Measurements from ENCODE around the gene SLCO2A1.

SLCO2A1 gene

DNA sequence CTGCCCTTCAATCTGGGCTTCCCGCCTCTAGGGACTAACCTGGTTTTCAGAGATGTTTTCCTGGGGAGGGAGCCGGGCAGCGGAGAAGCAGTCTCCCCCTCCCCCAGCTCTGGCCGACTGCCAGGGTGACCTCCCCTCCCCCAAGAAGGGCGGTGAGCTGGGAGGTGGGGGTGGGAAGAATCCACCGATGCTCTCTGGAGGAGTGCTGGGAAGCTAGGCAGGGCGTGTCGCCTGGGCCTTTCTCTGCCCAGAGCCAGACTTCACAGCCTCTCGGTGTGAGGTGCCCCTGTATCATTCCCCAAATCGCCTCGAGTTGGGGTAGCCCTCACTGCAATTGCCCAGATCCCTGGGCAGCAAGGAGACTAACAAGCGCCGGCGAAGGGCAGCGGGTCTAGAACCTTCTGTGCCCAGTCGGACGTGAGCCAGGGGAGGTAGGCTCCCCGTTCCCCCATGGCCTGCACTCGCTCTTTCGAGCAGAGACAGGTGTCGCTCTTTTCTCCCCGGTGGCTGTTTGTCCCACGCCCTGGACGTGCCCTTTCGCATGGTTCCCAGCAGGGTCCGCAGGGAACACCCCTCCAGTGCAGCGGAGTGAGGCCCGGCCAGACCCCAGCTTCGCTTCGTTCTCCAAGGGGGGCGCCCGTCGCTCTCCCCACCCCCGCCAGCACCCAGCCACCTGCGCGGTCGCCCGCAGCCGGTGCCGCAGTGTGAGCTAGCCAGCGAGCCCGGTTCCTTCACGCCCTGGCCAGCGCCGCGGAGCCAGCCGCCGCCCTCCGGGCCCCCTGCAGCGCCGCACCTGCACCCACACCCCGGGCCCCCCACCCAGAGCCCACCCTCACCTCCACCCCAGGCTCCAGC lies 135.1 kb downstream of the SLCO2A1 start:
- no peak for FAIRE-seq

DNA sequence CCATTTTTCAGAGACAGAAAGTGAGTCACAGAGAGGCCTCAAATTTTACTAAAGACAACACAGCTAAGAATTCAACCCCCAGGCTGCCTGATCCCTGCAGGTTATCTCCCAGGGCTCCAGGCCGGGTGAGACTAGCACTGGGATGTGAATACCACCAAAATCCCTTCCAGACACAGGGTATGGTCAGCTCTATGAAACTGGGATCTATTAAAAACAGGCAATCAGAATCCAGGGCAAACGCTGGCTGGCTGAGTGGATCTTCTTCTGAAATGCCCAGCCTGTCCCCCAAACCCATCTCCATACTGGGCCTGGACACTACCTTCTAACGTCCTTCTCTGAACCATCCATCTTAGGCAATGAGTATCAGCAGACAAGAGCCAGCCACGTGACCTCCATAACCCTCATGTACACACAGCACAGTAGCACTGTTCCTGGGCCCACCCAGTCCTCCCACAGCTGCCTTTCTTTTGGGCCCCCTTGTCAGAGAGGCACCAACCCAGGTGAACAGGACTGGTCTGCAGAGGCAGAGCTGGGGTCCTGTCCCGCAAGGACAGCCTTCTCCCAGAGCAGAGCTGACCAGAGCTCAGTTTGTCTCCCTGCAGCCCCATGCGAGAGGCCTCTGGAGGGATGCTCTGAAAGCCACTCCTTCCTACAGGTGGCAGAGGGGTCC lies 135.9 kb downstream of the SLCO2A1 start:
- FAIRE-seq = no peak

DNA sequence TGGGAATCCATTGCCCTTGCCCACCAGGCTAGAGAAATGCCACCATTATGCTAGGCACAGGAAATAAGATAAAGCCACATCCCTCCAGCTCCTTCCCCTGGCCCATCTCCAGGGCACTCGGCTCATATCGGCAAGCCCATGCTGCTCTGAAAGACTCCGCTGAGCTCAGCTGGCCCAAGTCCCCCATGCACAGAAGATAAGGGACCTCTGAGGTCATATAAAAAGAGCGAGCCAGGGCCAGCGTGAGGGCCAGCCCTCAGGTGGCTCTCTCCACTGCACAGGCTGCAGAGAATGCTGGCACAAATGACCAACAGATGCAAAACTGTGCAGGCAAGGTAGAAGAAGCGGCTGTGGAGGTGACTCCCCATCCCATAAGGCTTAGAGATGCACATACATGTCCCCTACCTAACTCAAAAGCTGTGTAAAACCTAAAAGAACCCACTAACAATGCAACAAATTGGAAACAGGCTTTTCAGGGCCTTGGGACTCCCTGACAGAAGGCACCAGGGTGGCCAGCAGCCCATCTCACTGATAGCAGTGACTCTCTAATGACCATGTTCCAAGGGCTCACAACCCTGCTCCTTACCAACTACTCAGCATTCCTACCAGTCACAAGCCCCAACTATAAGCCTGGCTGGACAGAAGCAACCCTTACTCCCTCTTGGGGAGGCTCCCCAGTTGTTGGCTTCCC lies 137.0 kb downstream of the SLCO2A1 start:
- no peak for FAIRE-seq

DNA sequence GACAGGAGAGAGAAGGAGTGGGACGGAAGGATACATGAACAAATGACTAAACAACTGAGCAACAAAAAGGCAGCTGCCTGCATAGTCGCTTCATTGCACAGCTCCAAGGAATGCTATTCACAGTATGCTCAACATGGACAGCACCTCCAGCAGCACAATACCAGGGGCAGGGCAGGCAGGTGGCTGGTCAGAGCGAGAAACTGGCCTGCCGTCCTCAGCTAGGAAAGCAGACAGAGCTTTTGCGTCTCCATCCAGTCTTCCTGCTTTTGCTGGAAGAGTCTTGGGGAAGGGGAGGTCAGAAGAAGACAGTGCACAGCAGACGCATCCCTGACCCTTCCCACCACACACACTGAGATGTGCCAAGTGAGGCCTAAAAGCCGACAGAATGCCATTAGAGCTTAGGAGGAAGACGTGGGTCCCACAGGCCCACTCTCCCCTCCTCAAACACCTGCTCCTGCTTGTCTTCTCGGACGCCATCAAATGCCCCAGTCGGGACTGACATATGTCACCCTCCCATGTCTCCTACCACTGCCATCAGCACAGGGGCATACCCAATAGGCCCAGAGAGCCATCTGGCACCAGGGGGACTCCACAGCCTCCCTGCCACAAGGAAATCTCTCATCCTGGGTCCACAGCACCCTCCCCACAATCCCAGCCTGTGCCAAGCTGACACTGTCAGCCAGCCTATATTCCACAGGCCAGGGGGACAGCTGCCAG lies 137.9 kb downstream of the SLCO2A1 start:
- FAIRE-seq = no peak

DNA sequence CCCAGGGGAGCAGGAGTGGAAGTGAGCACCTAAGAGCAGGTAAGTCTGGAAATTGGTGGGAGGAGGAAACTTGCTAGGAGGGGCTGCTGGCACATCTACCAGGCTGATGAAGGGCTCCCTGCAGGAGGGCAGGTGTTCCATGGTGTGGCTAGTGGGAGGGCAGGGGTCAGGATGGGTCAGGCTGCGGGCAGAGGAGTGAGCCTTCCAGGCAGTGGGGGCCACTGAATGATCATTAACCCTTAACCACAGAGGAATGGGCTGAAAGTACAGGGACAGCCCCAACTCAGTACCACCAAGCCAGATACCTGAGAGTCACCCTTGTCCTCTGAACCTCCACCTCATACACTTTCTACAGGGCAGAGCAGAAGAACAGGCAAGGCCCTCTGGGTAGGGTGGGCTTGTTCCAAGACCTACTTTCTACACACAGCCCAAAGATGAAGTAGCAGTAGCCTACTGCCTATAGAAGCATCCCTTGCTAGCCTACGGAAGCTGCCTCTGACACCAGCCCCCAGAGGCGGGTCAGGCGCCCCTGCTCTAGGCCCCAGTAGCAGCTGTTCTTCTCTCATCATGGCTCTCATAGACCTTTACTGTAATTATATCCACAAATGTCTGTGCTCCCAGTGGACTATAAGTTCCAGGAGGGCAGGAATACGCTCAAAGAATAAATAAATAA lies 138.6 kb downstream of the SLCO2A1 start:
- FAIRE-seq = no peak

DNA sequence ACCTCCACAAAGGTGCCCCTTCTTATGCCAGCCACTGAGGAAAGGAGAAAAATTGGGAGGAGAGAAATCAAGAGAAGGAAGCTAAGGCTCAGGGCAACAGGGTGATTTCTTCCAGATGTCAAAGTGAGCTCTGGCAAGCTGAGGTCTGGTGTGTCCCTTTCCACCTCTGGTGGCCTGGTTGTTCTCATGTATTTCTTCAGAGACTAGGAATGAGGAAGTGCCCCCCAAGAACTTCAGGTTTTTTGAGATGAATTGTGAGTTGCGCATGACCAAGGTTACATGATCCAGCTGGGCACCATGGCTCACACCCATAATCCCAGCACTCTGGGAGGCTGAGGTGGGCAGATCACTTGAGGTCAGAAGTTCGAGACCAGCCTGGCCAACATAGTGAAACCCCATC lies 139.7 kb downstream of the SLCO2A1 start:
- no peak for FAIRE-seq

DNA sequence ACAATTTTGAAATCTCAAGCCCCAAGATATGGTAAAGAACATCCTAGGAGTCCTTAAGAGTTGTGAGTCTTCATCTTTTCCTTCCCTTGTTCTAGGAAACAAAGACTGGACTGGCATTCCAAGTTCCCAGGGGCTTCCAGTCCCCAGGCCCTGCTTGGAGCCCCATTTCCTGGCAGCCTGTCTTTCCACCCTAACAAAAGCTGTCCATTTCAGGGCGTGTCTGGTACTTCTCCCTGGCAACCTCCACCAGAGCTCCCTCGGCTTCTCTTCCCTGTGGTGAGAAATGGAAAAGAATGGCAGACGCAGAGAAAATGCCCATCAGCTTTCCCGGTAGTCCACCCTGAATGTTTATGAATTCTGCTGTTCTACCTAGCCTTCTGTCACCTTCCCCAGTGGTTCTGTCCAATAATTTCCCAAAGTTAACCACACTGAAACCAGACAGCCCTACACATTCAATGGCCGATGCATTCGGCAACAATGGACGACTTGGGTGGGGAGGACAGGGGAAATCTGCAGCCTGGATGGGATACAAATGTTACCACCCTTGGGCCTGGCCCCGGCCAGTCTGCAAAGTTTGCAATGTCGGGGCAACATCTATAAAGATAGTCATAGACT lies 140.9 kb downstream of the SLCO2A1 start:
- no peak for FAIRE-seq

DNA sequence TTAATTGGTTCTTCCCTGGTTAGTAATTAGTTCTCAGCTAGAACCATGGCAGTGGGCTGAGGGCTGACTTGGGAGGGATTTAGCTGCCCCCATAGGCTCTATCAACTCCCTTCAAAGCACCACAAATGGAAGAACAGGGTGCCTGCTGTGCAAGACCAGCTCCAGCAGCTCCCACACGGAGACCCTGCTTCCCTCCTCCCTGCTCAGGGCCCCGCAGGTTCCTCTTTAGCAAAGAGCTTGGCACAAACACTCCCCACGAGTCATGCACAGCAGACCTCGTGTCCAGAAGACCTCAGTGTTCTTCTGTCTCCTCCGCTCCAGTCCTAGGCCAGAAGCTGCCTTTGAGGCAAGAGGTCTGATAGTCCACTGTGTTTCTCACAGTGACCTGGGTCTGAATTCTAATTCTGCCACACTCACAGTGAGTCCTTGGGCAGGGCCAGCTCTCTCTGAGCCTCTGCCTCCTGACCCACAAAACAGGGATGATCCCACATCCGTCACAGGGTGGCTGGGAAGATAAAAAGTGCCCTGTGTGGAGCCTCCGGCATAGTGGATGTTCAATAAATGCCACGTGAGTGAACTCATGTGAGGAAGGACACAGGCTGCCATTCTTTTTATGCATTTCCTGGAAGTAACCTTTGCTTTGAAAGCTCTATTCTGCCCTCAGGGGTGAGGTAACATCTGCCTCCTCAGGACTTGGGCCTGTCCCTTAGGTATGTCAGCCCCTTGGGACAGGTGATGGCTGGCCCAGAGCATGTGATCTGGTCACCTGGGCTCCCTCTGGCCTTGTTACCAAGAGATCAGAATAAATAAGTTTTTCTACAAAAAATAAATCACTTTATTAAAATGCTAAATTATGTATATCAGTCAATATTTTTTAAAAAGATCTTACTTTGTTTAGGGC lies 141.7 kb downstream of the SLCO2A1 start:
- no peak for FAIRE-seq

DNA sequence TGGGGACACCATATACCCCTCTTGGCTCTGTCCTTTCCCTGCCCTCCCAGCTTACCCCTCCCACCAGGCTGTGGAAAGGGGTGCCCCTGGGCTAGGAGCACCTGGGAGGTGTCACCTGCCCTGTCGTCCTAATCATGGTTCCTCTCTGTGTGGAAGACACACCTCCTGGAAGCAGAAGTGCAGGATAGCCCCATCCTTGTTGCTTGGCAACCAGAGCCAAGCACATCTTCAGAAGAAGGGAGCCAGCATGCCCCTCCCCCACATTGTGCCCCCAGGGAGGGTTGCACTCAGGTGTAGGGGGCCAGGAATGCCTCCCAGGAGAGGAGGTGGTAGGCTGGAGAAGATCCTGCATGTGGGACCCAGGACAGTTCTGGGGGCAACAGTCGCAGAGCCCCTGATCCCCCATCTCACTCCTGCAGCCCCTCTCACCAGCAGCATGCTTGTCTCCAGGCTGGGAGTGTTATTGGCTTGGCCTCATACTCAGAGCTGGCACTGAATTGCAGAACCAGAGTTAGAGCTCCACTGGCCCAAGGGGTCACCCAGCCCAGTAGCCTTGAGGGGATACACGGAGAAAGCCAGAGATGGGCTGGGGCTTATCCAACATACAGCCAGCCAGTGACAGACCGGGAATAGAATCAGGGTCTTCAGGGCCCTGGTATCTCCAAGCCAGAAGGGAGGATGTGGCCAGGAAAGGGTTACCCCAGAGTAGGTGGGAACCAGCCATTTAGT lies 142.5 kb downstream of the SLCO2A1 start:
- no peak for FAIRE-seq

DNA sequence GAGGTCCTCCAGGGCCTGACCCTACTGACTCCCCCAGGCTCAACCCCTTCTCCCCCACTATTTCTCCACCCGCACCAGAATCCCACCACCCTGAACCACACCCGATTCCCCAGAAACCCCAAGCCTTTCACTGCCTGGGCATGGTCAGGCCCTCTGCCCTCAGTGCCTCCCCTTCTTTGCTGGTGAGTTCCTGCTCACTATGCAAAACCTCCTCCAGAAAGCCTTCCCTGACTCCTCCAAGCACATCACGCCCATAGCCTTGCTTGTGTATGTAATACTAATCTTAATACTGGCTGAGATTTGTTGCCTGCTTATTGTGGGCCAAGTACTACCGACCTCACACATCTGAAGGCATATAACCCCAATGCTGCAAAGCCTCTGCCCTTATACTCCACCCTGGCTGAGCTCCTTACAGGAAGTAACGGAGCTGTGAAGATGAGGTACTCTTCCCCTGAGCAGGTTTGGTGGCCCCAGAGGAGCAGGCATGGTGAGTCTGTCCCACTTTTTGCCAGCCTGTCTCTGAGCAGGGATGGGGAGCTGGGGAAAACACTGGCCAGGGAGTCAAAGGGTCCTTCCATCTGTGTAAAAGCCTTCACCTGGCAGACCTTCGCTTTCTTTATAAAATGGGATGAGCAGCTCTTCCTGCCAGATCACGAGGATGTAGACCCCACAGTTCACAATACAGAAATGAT lies 143.5 kb downstream of the SLCO2A1 start:
- FAIRE-seq = no peak

DNA sequence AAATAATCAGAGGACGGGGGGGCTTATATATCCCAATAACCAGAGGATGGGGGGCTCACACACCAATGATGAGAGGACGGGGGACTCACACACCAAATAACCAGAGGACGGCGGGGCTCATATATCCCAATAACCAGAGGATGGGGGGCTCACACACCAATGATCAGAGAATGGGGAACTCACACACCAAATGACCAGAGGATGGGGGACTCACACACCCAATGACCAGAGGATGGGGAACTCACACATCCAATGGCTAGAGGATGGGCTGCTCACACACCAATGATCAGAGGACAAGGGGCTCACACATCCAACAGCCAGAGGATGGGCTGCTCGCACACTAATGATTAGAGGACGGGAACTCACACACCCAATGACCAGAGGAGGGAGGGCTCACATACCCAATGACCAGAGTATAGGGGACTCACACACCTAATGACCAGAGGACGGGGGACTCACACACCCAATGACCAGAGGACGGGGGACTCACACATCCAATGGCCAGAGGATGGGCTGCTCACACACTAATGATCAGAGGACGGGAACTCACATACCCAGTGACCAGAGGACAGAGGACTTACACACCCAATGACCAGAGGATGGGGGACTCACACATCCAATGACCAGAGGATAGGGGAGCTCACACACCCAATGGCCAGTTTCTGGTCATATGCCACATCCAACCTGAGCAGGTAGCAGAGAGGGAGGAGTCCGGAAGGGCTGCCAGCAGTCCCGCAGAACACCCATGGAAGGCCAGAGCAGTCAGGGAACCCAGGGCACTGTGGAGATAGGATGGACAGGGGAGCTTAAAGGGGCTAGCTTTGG lies 144.6 kb downstream of the SLCO2A1 start:
- no peak for FAIRE-seq

DNA sequence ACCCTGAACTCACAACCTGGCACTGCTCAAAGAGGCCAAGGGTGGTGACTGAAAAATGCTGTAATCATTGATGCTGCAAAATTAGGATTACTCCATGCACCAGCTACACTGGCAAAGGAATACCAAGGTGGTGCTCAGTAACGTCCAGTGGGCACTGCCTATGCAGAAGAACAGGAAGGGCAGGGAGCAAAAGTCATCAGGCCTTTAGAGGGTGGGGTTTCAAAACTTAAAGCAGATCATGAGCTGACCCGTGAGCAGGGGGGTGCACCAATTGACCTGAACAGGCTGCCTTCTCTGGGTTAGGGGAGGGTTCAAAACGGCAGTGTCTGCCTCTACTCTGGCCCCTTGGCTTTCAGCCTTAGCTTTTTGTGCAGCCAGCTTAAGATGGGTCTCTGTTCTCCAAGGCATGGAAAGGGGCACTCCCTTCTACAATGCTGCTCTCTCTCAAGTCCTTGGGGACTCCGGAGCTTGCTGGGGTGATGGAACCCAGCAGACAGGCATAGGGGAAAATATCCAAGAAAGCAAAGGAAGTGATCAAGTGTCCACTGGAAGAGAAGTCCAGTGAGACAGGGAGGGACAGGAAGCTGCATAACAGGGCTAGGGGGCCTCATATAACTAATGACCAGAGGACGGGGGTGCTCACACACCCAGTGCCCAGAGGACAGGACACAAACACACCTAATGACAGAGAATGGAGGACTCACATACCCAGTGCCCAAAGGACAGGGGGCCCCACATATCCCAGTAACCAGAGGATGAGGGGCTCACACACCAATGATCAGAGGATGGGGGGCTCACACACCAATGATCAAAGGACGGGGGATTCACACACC lies 145.5 kb downstream of the SLCO2A1 start:
- no peak for FAIRE-seq

DNA sequence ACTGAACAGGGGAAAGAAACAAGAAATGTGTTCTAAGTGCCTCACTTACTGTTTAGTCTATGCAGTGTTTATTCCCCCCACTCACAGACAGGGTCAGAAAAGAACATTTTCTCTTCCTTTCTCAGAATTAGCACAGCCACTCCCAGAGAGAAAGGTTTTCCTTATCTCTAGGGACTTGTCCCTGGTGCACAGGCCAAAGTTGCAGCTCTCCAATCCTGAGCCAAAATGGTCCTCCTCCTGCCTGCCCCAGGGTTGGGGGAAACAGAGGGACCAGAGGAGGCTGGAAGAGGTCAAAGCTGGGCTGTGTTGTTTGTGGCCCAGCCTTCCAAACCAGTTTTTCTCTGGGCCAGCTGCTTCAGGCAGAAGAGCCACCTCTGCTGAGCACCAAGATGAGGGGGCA lies 146.1 kb downstream of the SLCO2A1 start:
- FAIRE-seq = no peak

DNA sequence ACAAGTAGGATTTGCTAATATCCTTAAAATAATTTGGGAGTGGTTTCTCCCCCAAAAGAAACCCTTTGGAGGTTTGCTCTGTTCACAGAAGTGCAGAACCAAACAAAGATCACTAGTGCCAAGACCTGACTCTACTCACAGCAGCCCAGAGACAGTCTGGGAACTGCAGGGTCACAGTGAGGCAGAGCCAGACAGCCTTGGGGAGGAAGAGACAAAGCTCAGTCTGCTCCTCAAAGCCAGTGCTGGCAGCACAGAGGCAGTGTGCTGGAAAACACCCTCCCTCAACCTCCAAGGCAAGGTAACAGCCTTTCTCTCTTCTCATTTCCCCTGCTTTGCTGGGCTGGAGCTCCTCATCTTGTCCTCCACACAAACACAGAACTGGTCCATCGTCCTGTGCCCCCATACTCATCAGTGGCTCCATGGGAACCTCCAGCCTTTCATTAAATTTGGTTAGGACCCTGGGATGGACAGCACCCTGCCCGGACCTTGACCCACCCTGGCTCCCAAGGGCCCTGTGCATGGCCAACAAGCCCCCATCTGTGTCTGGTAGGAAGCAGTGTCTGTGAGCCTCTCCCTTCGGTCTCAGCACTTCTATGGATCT lies 146.6 kb downstream of the SLCO2A1 start:
- FAIRE-seq = no peak

DNA sequence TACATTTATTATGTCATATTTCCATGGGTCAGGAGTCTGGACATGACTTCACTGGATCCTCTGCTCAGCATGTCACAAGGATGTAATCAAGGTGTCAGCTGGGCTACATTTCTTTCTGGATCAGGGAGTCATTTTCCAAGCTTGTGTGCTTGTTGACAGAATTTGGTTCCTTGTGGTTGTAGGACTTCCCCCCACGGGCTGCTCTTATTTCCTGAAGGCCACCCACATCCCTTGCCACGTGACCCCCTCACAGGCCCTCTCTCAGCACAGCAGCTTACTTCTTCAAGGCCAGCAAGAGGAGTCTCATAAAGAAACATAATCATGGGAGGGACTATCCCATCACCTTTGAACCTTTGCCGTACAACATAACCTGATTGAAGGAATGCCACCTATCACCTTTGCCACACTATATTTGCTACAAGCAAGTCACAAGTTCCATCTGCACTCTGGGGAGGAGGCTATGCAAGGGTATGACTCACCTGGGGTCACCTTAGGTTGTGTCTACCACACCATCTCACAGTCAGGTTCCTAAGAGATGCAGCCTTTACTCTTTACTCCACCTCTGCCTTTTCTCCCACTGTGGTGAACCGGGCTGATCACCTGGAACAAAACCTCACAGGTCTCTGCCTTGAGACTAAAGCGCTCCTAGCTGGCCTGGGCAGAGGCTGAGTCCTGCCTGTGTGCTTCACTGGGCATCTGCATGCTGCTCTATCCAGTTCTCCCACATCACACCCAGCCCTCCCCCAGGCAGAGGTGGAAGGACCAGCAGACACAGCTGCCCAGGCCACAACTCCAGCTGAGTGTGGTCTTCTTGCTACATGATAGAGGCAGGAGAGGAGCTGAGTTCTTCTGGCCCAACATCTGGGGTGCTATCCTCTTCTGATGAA lies 147.5 kb downstream of the SLCO2A1 start:
- FAIRE-seq = no peak

DNA sequence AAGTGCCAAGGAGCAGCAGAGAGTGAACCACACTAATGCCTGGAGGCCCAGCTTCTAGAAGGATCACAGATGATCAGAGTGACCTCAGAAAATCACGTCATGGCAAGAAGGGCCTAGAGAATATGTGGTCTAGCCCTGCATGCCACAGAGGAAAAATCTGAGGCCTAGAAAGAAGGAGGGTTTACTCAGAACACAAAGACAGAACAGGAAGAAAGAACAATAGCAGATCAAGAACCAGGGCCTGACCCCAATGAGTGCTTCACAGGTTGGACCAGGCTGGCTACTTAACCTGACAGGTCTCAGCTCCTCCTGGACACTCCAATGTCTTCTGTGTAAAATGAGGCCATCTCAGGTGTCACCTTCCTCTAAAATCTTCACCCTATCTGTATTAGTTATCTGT lies 148.2 kb downstream of the SLCO2A1 start:
- FAIRE-seq = no peak
